GM18909 (cell line): Measurements from ENCODE around the gene TP73.
A peak's percentile ranks its signal among the peaks of the same experiment; 100 is the strongest.

Experiments used
- ATAC-seq: cut with Tn5 transposase; IDR thresholded peaks from one replicate; pipeline ENCODE4 v1.9.1; 2021; ENCODE audit warnings: mild to moderate bottlenecking; ENCODE audit not compliant: unreplicated experiment, poor library complexity

The TP73 gene

DNA sequence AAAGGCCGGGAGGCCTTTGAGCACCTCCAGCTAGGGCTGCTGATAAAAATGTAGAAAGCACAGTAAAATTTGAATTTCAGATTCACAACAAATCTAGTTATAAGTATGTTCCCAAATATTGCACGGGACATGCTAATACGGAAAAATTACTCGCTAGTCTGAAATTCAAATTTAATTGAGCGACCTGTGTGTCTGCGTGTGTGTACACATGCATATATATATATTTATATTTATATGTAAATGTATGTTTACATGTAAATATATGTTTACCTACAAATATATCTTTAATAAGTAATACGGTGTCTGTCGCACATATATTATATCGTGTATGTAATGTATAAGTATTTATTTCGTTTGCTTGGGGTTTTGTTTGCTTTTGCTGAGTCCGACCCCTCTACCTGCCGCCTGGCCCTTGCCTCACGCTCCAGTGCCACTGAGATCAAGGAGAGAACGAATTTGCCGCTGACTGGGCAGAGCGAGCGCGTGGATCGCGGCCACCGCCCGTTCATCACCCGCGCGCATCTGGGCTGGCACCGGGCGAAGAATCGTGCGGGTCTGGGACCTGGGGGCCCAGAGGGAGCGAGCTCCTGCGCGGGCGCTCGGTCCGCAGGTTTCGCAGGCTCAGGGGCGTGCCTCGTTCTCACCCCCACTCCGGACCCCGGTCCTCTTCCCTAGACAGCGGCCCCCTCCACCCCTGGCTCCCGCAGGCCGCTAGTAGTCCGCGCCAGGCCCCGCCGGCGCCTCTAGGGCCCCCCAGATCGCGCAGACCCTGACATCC lies 1.9 kb upstream of the TP73 start:
- no peak for ATAC-seq

DNA sequence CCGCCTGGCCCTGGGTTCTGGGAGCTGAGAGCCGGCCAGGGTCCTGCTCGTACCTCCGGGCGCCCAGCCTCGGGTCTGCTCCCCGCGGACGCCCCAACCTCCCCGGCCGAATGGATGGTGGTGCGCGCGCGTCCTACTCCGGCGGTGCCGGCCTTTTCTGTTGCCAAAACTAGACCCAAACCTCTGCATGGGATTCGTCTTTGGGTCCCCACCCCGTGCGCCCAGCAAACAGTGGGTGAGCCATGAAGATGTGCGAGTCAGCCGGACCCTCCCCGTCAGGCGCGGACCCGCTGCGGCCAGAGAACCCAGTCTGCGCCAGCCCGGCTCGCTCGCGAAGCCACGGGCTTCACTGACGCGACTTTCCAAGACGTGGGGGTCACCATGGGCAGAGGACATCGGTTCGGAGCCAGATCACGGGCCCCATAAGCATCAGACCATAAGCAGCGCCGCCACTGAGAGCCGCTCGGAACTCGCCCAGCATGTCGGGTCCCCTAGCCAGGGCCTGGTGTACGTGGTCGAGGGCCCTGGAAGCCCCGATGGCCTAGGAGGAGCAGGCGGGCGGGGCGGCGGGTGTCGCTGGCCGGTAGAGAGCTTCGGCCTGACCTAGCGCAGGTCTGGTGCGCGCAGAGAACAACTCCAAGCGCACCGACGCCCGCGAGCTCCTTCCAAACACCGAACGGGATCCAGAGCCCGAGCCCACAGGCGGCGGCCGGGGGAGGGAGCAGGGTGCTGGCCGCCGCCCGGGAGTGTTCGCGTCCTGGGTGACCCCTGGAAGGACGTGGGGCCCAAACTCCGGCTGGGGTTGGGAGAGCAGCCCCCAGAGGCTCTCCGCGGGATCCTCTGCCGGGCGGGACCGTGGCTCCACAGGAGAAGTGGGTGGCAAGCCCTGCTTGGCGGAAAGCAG lies 1.0 kb upstream of the TP73 start:
- no peak for ATAC-seq

DNA sequence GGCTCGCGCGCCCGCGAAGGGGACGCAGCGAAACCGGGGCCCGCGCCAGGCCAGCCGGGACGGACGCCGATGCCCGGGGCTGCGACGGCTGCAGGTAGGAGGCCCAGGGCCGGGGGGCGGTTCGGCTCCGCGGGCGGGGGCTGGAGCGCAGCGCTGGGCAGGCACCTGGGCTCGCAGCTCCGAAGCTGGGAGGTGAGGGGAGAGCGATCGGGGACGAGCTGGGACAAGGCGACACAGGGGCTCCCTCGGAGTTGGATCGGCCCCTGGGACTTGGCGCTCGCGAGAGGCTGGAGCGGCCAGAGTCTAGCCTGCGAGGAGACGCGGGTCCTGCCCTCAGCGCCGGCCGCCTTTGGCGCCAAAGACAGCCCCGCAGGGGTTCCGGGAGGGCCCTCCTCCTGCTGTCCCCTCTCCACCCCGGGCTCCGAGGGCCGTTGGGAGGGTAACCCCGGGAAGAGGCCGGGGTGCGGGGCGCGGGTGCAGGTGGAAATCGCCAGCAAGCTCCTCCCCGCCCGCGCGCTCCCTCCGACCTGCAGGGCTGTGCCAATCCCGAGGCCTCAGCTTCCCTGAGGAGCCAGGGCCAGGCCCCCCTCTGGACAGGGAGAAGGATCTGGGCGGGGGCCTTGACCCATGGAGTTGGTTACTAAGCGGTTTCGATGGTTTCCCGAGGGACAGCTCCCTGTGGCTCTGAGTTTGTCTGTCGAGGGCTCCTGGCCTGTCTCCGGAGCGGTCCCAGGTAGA lies 401 bp downstream of the TP73 start:
- ATAC-seq, result no peak

DNA sequence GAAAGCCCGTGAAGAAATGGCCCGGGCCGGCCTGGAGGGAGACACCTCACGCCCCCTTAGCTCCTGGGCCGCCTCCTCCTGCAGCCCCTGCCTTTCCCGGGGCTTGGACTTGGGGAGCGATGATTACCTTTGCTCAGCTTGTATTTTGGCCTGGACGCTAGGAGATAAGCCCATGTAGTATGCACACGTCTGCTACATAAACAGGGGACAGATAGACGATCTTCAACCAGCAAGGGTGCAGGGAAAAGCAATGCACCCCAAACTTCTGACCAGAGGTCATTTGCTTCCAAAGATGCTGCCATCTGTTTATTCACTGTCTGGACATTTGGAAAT lies 936 bp downstream of the TP73 start:
- ATAC-seq, result no peak

DNA sequence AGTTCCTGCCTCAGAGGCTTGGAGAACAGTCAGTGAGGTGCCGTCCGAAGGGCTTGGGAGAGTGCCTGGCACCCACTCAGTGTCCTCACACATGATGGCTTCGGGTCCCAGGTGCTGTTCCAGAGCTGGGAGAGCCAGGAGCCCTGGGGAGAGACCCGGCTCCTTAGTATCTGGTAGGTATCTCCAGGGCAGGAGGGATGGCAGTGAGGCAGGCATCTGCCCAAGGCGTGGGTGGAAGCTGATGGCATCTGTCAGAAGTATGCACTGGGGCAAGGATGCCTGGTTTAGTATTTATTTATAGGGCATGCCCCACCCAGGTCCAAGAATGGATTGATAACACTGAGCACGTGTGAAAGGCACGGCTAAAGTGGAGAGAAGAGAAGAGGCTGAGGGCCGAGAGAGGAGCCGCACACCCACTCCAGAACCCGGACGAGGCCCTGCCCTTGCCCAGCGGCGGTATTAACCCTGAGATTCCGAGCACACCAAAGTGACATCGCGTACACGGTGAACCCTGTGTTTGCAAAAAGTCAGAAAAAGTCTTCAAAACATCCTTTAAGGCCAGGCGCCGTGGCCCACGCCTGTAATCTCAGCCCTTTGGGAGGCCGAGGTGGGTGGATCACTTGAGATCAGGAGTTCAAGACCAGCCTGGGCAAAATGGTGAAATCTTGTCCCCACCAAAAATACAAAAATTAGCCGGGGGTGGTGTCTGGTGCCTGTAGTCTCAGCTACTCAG lies 2.4 kb downstream of the TP73 start:
- ATAC-seq, result no peak

DNA sequence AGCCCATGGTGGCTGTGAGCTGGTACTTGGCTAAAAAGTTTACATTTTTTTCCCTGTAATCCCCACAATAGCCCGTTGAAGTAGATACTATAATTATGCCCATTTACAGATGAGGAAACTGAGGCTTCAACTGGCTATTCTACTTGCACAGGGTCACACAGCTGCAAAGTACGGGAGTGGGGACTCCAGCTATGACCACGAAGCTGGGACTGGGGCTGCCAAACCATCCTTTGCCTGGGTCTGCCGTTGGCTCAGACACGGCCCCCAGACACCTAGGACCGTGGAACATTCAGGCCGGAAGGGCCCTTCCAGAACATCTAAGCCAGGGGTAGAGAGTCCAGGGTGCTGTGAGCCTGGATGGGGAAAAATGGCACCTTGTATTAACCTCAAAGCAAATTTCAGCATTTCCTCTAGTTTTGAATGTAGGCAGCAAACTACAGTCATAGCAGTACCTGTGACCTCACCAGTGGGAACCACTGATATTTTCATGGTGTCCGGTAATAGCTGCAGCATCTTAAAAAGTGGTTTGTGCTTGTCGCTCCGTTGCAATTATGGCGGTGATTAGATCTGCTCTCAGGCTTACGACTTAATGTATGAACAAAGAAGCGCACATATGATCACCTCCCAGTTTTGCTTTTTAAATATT lies 4.3 kb downstream of the TP73 start:
- ATAC-seq, result peak; percentile 72

DNA sequence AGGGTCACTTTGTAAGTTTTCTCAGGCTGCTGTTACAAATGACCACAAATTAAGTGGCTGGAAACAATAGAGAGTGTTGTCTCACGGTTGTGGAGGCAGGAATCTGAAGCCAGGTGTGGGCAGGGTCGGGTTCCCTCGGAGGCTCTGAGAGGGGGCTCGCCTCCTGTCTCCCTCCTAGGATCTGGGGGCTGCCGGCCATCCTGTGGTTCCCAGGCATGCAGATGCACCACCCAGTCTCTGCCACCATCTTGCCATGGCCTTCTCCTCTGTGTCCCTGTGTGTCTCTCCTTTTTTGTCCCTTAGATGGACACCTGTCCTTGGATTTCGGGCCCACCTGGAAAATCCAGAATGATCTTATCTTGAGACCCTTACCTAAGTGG lies 4.8 kb downstream of the TP73 start:
- no peak for ATAC-seq

DNA sequence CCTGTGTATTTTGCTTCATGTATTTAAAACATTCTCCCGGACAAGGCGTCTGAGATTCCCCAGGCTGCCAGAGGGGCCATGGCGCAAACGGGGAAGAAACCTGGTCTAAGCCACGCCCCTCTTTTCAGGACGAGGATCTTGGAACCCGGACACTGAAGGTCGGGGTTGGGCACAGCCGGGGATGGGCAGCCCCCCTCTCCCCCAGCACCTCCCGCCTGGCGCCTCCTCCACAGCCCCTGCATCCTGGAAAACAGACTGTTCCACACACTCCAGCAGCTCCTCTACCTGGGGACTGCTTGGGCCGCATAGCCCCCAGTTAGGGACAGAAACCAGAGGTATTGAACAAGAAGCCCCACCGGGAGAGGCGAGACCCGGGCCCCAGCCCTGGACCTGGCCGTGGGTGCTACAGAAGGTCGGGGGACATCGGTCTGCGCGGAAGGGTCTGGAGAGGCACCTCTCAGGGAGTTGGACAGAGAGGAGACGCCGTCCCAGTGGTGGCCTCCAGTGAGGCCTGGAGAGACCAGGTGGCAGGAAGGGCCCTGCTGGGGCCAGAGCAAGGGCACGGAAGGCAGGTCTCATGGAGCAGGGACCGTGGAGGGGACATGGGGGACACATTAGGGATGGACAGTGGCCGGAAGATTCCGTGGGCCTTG lies 5.4 kb downstream of the TP73 start:
- ATAC-seq, result no peak

DNA sequence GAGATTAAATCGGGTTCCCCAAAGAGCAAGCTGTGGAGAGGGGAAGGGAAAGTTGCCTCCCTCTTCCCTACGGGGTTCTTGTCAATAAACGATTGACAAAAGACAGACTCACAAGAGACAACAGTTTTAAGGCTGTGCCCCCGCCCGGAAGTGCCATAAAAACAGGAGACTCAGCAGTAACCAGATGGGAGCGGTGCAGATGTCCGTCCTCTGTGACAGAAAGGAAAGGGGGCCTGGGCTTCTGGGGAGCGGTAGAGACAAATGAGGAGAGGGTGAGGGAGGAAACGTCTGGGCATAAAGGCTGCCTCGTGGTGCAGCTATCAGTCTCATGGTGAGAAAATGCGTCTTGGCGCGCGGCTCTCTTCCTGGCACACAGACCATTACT lies 5.9 kb downstream of the TP73 start:
- ATAC-seq, result no peak

DNA sequence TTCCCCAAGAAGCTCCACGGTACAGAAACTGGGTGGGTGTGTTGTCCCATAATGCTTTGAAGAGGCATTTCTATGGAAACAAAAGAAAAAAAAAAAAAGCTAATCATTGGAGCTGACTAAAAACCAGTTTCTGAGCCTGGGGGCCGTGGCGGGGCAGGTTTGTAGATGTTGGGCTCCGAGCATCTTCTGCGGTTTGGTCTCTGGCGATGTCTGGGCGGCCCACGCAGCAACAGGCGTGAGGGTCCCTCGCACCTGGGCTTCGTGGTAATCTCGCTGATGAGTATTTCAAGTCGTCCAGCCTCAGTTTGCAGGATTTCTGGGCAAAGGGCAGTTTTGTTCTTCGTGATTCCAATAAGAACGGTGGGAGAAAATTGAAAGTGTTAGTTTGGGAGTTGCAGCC lies 6.8 kb downstream of the TP73 start:
- no peak for ATAC-seq

DNA sequence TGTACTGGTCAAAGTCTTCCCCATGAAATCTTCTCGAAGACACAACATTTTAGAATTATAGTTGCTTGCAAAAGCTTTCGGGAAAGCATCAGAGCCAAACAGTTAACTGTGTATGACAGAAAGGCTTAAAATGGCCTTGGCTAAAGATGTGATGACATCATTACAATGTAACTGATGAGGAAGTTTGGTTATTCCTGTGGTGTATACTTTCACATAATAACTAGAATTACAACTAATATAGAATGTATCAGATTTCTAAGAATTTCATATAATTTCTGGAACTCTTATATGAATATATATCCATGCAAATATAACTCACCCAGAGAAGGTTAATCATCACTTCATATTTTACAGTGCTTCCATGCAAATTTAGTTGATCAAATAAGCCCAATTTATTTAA lies 8.4 kb downstream of the TP73 start:
- no peak for ATAC-seq

DNA sequence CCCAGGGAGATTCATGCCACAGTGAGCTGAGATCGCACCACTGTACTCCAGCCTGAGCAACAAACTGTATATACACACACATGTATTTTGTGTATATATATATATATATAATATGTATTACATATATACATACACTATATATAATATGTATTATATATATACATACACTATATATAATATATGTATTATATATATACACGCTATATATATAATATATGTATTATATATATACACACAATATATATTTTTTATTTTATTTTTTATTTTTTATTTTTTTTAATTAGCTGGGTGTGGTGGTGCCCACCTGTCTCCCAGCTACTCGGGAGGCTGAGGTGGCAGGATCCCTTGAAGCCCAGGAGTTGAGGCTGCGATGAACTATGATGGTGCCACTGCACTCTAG lies 9.3 kb downstream of the TP73 start:
- no peak for ATAC-seq

DNA sequence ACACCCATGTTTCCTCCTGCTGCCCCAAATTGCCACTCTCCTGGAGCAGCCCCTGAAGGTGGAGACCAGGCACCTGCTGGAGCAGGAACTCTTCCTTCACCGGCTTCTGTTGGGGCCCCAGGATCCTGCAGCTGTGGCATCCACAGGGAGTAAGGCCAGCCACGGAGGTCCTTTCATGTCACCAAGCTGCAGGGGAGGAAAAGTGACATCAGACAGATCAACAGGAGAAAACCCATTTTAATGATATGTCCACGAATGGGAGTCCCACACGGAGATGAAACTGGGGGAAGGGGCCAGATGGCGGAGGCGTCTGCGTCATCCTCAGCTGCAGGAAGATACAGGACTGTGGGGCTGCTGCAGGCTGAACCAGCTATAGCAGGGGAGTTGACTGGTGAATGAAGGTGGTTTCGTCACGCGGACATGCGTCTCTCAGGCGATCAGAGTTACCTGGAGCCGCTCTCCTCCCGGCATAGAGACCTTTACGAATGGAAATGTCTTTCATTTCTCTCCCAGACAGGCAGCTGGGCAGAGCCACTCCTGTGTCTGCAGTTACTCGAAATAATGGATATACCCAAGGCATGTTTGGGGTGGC lies 9.9 kb downstream of the TP73 start:
- no peak for ATAC-seq

DNA sequence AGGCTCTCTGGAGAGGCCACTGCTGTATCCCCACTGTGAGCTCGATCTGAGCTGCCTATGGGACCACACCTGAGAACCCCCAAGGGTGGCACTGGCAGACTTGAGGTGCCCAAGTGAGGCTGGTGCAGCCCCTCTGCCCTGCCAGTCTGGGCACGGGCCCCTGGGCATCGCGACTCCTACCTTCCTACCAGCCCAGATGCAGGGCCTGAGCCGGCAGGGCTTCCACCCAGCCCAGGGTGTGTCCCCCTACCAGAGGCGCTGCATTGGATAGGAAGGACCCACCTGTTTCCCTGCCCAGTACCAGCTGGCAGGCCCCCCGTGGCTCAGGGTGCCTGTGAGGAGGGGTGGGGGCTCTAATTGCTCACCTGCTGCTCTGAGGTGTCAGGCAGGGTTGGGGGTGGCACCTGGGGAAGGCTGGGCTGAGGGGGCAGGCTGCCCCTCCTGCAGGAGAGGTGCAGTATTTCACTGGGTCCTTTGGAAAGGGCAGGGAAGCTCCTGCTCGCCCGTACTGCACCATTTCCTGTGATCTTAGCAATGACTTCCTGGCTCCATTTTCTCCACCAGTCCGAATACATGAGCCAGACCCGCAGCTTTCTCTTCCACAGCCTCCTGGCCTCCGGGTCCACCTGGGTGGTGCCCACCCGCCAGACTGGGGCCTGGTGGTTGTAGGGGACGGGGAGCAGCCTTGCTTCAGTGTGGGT lies 11.8 kb downstream of the TP73 start:
- no peak for ATAC-seq

DNA sequence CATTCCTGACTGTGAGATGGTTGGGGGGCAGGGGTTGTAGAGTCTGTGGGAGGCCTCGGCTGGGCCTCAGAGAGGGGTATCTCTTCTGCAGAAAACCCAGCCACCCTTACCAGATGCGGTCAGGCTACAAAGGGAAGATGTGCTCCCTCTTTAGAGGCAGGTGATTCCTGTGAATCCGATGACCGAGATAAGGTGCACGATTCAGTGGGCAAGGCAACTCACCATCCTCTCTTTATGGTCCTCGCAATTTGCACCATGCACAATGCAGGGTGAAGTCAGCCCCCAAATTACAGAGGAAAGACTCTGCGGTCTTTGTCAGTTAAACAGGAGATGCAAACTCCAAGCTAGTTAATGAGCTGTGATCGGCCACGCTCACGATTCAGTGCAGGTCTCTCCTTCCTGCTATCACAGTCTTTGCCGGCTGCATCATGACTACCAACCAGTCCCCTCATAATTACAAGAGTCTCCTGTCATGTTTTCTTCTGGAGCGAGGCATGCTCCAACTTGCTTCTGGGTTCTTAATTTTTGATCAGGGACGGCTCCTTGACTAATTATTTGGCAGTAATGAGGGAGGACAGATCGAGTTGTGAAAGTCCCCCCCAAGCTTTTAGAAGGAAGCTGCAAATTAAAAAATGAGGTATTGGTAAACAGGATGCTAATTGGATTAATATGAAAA lies 12.5 kb downstream of the TP73 start:
- no peak for ATAC-seq

DNA sequence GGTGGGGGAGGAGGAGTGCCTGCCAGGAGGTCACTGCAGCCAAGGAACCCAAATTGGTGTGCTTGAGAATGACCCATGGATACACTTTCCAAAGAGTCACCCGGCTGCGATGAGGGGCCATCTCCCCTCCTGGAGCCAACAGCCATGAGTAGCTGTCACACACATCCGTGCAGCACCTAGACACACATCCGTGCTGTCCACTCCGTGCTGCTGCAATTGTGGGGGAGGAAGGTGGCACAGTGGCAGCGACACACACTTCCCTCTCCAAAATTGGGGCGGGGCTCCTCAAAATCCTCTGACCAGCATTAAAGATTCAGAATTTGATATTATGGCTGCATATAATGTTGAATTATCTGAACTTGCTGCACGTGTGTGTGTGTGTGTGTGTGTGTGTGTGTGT lies 15.8 kb downstream of the TP73 start:
- ATAC-seq, result no peak

DNA sequence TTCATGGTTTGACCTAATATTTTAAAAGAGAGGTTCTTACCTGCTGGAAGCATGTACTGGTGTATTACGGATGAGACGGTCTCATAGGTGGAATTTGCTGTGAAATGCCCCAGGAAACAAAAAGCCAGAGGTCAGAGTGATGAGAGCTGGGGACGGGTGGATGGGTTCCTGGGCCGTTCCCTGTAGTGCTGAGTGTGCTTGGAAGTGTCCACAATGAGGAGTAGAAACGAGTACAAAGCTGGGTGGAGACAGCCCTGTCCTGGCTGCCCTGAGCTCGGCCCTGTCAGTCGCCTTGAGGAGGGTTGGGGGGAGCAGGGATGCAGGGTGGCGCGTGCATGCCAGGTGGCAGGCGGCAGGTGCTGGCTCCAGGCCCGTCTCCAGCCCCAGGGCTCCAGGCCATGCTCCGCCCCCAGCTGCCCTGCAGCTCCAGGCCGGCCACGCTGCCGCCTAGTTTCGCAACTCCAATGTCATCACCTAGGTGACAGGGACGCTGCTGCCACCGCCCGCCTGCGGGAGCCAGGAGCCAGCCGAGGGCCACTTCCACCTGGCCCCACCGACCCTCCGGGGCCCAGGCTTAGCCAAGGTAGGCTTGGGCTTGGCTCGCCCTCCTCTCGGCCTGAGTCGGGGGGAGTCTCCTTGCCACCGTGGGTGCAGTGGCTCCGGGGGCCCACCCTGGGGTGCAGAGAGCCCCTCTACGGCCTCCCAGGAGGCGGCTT lies 16.4 kb downstream of the TP73 start:
- ATAC-seq, result no peak
